Gastrocnemius medialis (tissue), 4 donors: ENCODE measurements around the gene RORC. TPM values are rescaled to one million over a fixed set of nuclear protein-coding genes. Genes with fewer than 3 reads are reported as not detected.

Experiments used
- ATAC-seq, 2 donors: fragments of 150-250 bp; one replicate each; pipeline ENCODE4 v1.9.1; 2016
- DNase-seq, 2 donors: peaks; one replicate each; pipeline ENCODE4 v3.0.0-alpha.2; 2019
- H3K27ac ChIP-seq, 4 donors: fragments of 200-600 bp; sonication (generic); 1 replicate in 1 of 4; 2 replicates in 3 of 4; pipeline ENCODE4 v1.5.1; 2016 to 2018; ENCODE audit warnings: mild to moderate bottlenecking in 2 of 4, moderate library complexity in 1 of 4
- H3K27me3 ChIP-seq, 3 donors: fragments of 200-600 bp; sonication (generic) in 2 of 3; 1 replicate in 1 of 3; 2 replicates in 2 of 3; pipeline versions ENCODE4 v1.5.1 to v1.6.0; 2016 to 2019; ENCODE audit warnings: mild to moderate bottlenecking in 1 of 3, moderate library complexity in 1 of 3
- H3K36me3 ChIP-seq, 2 donors: fragments of 200-600 bp; sonication (generic) in 1 of 2; one replicate each; pipeline ENCODE4 v1.5.1; 2017 to 2018
- H3K4me1 ChIP-seq, 2 donors: fragments of 200-600 bp; sonication (generic) in 1 of 2; one replicate each; pipeline ENCODE4 v1.5.1; 2016 to 2017; ENCODE audit warnings: mild to moderate bottlenecking in 2 of 2
- H3K4me3 ChIP-seq, 4 donors: fragments of 200-600 bp; sonication (generic) in 3 of 4; 1 replicate in 1 of 4; 2 replicates in 3 of 4; pipeline ENCODE4 v1.5.1; 2016 to 2019; ENCODE audit warnings: mild to moderate bottlenecking in 2 of 4
- H3K9me3 ChIP-seq, 3 donors: fragments of 200-600 bp; sonication (generic) in 2 of 3; 1 replicate in 1 of 3; 2 replicates in 2 of 3; pipeline ENCODE4 v1.5.1; 2016 to 2019
- POLR2A ChIP-seq, 2 donors: fragments of 450-650 bp; IDR thresholded peaks; one replicate each; pipeline ENCODE4 v1.6.1; 2017; ENCODE audit warnings: antibody characterized with exemption in 2 of 2, mild to moderate bottlenecking in 2 of 2, moderate library complexity in 2 of 2
- in situ Hi-C, 4 donors: fragments of 200-750 bp; cut with MboI; loops; one replicate each; pipeline versions ENCODE4 v1.15.0 to v1.8.0; 2017; ENCODE audit warnings: low sequenced_read_pairs in 4 of 4
- intact Hi-C: fragments of 100-400 bp; cut with DNase I; formaldehyde crosslinking; loops from one replicate; pipeline ENCODE4 v1.15.1; 2023; ENCODE audit warnings: low total_unique reads
- total RNA-seq, 4 donors: library from RNA; depleted of rRNA; stranded (reverse); fragments of >200 nt; gene quantifications; one replicate each; pipeline versions ENCODE4 v1.1.0 to v1.2.3, GENCODE V29; 2016
- TF ChIP-seq, protein P1 (sequence below), 5 experiments: fragments of 450-650 bp in 3 of 5; fragments of 200-600 bp in 2 of 5; sonication (generic) in 2 of 5; IDR thresholded peaks in 4 of 5; conservative IDR thresholded peaks in 1 of 5; 1 replicate in 4 of 5; 2 replicates in 1 of 5; pipeline ENCODE4 v1.5.1; 2016 to 2019; ENCODE audit warnings: antibody characterized with exemption in 5 of 5, mild to moderate bottlenecking in 3 of 5, moderate library complexity in 3 of 5

The RORC gene
- total RNA-seq, 4 donors from 2014 or later = 61.3 to 251 (median 163) TPM

DNA sequence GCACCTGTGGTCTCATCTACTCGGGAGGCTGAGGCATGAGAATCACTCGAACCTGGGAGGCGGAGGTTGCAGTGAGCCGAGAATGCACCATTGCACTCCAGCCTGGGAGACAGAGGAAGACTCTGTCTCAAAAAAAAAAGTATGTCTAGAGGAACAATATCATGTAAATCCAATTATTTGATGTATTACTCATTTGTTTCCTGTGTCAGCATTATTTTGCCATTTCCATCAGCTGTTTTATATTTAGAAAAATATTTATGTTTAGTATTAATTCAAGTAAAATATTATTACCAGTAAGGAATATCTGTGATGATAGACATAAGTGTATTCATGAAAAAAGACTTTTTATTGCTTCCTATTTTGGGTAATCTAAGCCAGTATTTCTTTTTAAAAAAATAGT, 54.3 kb downstream of the RORC start:
- Histone ChIP-seq H3K27me3 (no peaks in the 10 kb centered on the region), H3K36me3 (peaks cover 0 to 48% of the 10 kb centered on the region in 2 donors), H3K9me3 (no peaks in the 10 kb centered on the region), H3K4me1 (no peaks in the 10 kb centered on the region), H3K27ac (no peak overlapping the region), H3K4me3 (no peak overlapping the region)
- intact Hi-C loops = no loop called here
- ATAC-seq (no peak), DNase-seq (no peak)
- in situ Hi-C loops = no loop called here
- TF ChIP-seq, protein P1, sequence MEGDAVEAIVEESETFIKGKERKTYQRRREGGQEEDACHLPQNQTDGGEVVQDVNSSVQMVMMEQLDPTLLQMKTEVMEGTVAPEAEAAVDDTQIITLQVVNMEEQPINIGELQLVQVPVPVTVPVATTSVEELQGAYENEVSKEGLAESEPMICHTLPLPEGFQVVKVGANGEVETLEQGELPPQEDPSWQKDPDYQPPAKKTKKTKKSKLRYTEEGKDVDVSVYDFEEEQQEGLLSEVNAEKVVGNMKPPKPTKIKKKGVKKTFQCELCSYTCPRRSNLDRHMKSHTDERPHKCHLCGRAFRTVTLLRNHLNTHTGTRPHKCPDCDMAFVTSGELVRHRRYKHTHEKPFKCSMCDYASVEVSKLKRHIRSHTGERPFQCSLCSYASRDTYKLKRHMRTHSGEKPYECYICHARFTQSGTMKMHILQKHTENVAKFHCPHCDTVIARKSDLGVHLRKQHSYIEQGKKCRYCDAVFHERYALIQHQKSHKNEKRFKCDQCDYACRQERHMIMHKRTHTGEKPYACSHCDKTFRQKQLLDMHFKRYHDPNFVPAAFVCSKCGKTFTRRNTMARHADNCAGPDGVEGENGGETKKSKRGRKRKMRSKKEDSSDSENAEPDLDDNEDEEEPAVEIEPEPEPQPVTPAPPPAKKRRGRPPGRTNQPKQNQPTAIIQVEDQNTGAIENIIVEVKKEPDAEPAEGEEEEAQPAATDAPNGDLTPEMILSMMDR (IDR thresholded peaks at IDR 0.05 in 4 of 5, conservative IDR thresholded peaks at IDR 0.05 in 1 of 5) = no peak

DNA sequence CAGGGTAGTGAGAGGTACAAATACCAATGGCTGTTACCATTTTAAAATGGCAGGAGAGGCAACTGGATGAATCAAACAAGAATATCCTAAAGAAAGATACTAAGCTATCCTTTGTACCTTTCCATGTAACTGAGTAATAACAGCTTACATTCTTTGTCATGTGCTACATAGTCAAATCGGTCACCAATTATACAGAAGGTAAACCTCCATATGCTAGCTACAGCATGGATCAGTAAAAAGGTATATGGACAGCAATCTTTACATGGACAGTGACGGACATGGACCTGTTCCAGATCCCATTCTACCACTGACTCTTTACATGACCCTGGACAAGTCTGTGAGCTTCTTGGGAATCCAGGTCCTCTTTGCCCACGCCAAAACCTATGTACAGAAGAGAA, 54.9 kb downstream of the RORC start:
- Histone ChIP-seq H3K4me1 (no peaks in the 10 kb centered on the region), H3K27ac (no peak overlapping the region), H3K36me3 (peaks cover 0 to 47% of the 10 kb centered on the region in 2 donors), H3K9me3 (no peaks in the 10 kb centered on the region), H3K27me3 (no peaks in the 10 kb centered on the region), H3K4me3 (no peak overlapping the region)
- intact Hi-C loops (no loop called here), in situ Hi-C loops (no loop called here)
- DNase-seq (no peak), ATAC-seq (no peak)
- TF ChIP-seq, protein P1 (IDR thresholded peaks at IDR 0.05 in 4 of 5, conservative IDR thresholded peaks at IDR 0.05 in 1 of 5) = no peak
- no peak for TF ChIP-seq POLR2A (IDR thresholded peaks at IDR 0.05)

DNA sequence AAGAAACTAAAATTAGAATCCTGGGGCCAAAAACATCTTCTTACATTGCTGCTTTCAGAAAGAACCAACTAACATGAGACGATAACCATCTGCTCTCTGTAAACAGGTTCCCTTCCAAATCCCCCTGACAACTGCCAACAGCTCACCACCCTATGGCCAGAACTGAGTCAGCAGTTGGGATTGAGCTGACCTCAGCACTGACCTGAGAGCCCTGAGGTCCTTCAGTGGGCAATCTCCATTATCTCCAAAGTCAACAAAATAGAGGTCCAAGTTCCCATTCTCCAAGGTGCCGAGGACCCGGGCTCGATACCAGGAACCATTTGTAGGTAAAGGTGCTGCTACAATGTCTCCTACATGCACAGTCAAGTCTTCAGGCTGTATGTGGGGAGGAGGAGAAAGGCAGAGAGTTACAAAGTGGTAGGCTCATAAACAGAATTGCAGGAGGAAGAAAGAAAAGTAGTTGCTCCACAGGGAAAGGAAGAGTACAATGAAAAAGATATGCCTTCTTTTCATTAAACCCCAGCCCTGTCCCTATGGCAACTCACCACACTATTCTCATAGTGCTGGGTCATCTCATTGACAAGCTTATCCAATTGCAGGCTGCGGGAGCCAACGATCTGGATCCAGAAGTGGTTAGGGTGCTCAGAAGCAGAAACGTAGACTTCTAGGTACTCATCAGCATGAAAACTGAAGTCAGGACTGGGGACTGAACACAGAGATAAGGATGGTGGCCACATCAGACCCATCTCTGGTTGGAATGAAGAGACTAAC, 55.5 kb downstream of the RORC start:
- H3K27ac ChIP-seq = no peak overlapping the region
- no peak overlapping the region for H3K4me3 ChIP-seq
- in situ Hi-C loops (no loop called here), intact Hi-C loops (no loop called here)
- H3K4me1 ChIP-seq = no peaks in the 10 kb centered on the region
- DNase-seq (no peak), ATAC-seq (no peak)
- peaks cover 0 to 43% of the 10 kb centered on the region in 2 donors for H3K36me3 ChIP-seq
- no peaks in the 10 kb centered on the region for H3K27me3 ChIP-seq
- no peaks in the 10 kb centered on the region for H3K9me3 ChIP-seq
- TF ChIP-seq, protein P1 (IDR thresholded peaks at IDR 0.05 in 4 of 5, conservative IDR thresholded peaks at IDR 0.05 in 1 of 5) = no peak
- no peak for TF ChIP-seq POLR2A (IDR thresholded peaks at IDR 0.05)

DNA sequence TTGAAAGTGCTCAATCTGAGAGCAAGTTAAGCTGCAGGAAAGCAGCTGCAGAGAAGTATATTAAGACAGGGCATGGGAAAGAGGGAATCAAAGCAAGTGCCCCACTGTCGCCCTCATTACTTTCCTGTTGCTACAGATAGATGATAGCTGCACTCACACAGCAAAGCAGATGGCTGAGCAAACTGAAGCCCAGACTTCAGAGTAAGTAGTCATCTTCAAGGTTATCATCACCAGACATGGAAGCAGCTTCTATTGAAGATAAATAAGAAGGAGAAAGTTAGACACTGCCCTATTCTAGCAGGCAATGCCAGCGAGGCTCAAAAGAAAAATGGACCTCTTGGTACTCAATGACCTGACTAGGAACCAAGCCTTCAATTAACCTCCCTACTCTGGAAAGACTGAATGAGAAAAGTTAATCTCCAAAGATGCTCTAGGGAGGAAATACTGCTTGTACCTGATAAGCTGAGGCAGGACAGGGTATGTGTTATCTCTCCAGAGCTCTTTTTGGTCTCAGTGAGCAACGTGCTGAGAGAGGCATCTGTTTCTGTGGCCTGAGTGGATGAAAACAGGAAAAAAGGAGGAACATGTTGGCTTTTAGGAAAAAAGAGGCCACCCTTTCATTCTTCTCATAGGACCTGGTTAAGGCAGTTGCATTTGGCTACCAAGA, 57.2 kb downstream of the RORC start:
- no peaks in the 10 kb centered on the region for H3K9me3 ChIP-seq
- peaks cover 0 to 38% of the 10 kb centered on the region in 2 donors for H3K36me3 ChIP-seq
- H3K4me1 ChIP-seq = no peaks in the 10 kb centered on the region
- intact Hi-C loops (no loop called here), in situ Hi-C loops (no loop called here)
- no peak overlapping the region for H3K4me3 ChIP-seq
- no peaks in the 10 kb centered on the region for H3K27me3 ChIP-seq
- no peak overlapping the region for H3K27ac ChIP-seq
- no peak for TF ChIP-seq POLR2A (IDR thresholded peaks at IDR 0.05)
- TF ChIP-seq, protein P1 (IDR thresholded peaks at IDR 0.05 in 4 of 5, conservative IDR thresholded peaks at IDR 0.05 in 1 of 5) = no peak
- no peak for ATAC-seq
- DNase-seq = no peak
